IPS-15b (cell line): ENCODE data around the gene CYRIA.

Experiments
- H3K27me3 ChIP-seq: one replicate; pipeline ENCODE4 v1.6.1; 2013; ENCODE audit warnings: low read length; ENCODE audit not compliant: control insufficient read depth, insufficient read depth
- H3K36me3 ChIP-seq: one replicate; pipeline ENCODE4 v1.6.1; 2013; ENCODE audit warnings: low read length; ENCODE audit not compliant: control insufficient read depth, insufficient read depth
- H3K4me1 ChIP-seq: one replicate; pipeline ENCODE4 v1.6.1; 2013; ENCODE audit warnings: mild to moderate bottlenecking, low read length; ENCODE audit not compliant: control insufficient read depth, insufficient read depth
- H3K4me3 ChIP-seq: one replicate; pipeline ENCODE4 v1.5.1; 2013; ENCODE audit warnings: low read depth, low read length
- H3K9ac ChIP-seq: one replicate; pipeline ENCODE4 v1.6.1; 2013; ENCODE audit warnings: low read depth, mild to moderate bottlenecking, low read length
- H3K9me3 ChIP-seq: one replicate; pipeline ENCODE4 v1.6.1; 2013; ENCODE audit warnings: mild to moderate bottlenecking, low read length; ENCODE audit not compliant: control insufficient read depth, insufficient read depth

CYRIA gene

DNA sequence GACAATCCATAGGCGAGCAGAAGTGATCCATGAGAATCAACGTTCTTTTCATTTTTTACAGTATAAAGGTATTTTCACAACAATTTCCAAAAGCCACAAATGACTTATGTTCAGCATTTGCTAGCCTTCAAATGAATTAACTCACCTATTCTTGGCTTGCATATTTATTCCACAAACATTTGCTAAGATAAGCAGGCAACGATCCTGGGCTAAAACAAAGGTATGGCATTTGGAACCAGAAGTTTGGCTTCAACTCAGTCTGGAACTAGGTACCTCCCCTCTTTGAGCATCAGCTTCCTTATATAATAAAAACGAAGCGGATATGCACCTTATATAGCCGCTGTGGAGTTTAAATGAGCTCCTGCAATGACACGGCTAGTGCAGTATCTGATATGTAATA is 20.5 kb downstream of the CYRIA start:
- Histone ChIP-seq H3K4me1 (no peaks in the 10 kb centered on the region), H3K9me3 (no peaks in the 10 kb centered on the region), H3K36me3 (no peaks in the 10 kb centered on the region), H3K9ac (no peak overlapping the region), H3K4me3 (no peak overlapping the region), H3K27me3 (no peaks in the 10 kb centered on the region)

DNA sequence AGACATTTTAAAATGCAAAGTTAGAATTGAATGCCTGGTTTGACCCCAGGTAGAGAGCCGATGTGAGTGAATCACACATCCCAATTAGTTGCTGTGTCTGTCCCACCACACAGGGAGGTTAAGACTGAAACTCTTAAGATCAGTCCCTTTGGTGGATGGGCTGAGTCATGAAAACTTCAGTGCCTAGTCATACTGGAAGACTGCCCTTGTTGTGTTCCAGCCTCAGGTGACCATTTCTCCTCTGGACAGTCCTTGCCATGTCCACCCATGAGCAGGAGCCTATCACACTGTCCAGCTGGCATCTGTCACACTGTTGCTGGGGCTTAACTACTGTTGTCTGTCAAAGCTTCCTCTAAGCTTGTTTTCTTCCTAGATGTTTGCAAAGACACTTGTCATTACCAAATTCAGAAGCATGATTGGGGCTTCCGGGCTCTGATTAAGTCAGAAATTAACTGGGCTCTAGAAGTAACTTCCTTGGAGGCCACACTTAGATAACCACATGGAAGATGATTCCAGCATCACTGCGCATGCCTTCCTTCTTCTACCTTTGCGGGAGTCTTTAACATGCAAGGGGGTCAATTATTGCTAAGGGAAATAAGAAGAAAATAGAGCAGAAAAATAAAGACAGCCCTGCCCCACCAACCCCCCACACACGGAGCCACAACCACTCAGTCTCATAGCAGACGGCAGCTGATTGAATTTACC is 21.3 kb downstream of the CYRIA start:
- Histone ChIP-seq H3K36me3 (no peaks in the 10 kb centered on the region), H3K9ac (no peak overlapping the region), H3K4me1 (peaks cover 2% of the 10 kb centered on the region), H3K4me3 (no peak overlapping the region), H3K27me3 (no peaks in the 10 kb centered on the region), H3K9me3 (no peaks in the 10 kb centered on the region)

DNA sequence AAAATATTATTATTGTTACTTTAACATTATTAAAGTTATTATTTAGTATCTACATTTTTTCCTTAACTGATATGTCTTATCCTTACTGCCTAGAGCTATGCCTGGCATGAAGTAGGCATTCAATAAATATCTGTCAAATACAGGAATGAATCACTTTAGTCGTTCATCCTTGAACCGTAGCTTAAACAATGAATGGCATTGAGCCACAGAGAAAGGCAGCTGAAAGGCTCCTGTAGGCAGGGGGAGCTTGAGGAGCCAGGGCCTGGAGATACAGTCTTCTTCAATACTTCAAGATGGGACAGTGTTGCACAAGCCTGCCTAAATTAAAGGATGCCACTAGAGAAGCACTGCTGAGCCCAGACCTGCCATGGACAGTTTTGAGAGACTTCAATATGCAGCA is 22.5 kb downstream of the CYRIA start:
- H3K27me3 ChIP-seq: no peaks in the 10 kb centered on the region
- peaks cover 2% of the 10 kb centered on the region for H3K4me1 ChIP-seq
- H3K4me3 ChIP-seq: no peak overlapping the region
- no peak overlapping the region for H3K9ac ChIP-seq
- H3K9me3 ChIP-seq: no peaks in the 10 kb centered on the region
- H3K36me3 ChIP-seq: no peaks in the 10 kb centered on the region

DNA sequence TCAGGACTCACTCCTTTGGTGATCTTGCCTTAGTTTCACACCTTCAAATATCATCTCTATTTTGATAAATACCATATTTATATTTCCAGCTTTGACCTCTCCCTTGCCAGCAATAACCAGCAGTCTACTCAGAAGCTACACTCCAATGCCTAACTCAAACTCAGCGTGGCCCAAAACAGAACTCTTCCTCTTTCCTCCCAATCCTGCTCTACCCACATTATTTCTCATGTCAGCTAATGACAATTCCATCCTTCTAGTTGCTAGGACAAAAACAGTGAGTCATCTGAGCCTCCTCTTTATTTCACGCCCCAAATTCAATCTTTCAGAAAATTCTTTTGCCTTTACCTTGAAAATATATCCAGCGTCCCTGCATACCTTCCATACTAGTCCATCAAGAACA is 23.5 kb downstream of the CYRIA start:
- Histone ChIP-seq H3K9ac (no peak overlapping the region), H3K9me3 (no peaks in the 10 kb centered on the region), H3K36me3 (no peaks in the 10 kb centered on the region), H3K27me3 (no peaks in the 10 kb centered on the region), H3K4me1 (peaks cover 2% of the 10 kb centered on the region), H3K4me3 (no peak overlapping the region)

DNA sequence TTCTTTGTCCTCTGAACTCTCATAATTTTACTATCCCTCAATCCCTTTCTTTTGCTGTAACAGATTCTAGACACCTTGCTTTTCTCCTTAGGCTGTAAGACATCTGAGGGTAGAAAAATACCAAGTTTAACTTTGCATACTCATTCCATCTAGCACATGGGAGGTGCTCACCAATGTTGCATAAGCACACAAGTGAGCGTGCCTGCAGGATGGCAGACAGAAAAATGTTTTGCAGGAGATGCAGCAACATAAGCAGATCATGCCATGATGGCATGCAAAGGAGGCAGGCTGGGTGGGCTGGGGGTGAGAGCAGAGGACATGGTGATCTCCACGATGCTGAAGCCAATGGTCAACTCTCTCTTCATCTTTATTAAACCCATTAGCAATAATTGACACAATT is 24.1 kb downstream of the CYRIA start:
- Histone ChIP-seq H3K27me3 (no peaks in the 10 kb centered on the region), H3K4me1 (peaks cover 2% of the 10 kb centered on the region), H3K4me3 (no peak overlapping the region), H3K9ac (no peak overlapping the region), H3K9me3 (no peaks in the 10 kb centered on the region), H3K36me3 (no peaks in the 10 kb centered on the region)

DNA sequence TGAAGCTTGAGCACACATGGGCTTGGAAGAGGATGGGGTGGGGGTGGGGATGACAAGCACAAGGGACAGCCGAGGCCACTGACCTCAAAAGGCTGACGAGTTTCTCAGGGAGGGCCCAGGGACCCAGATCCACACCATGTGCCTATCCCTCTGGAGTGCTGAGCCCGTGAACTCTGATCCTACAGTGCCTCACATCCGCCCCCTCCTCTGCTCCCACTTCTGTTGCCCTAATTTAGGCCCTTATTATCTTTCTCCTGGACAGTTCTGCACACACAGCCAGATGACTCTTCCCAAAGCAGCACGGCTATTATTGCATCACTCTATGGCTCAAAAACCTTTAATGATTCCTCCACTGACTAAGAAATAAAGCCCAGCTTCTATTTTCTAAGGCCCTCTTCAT is 24.8 kb downstream of the CYRIA start:
- no peak overlapping the region for H3K9ac ChIP-seq
- H3K4me3 ChIP-seq: no peak overlapping the region
- no peaks in the 10 kb centered on the region for H3K36me3 ChIP-seq
- peaks cover 2% of the 10 kb centered on the region for H3K4me1 ChIP-seq
- no peaks in the 10 kb centered on the region for H3K27me3 ChIP-seq
- H3K9me3 ChIP-seq: no peaks in the 10 kb centered on the region

DNA sequence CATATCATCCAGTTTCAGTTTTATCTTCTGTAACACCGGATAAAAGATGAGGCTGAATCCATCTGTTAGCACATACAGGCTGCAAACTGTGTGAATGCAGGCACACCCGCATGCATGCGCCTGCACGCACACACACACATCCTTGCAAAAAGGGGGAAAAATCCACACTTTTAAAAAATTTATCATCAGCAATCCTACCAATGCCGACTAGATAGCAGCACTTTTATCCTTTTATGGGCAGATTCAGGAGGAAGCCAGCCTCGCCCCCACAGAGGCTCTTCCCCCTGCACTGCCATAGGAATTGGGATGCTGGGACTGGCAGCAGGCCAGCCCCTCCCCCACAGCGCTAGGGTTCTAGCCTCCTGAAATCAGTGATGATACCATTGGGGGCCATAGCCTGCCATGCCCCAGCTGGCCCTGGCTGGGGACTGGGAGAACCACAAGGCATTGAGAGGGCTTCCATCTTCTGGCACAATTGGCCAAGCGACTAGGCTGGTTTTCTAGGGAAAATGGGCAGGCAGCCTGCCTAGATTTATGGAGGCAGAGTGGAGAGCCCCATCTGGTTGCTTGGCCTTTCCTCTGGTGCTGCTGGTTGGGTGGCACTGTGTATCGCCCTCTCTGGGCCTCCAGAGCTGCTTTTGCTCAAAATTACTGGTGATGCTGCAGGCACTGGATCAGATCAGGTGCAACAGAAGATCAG is 25.5 kb downstream of the CYRIA start:
- no peak overlapping the region for H3K9ac ChIP-seq
- H3K36me3 ChIP-seq: no peaks in the 10 kb centered on the region
- no peak overlapping the region for H3K4me3 ChIP-seq
- no peaks in the 10 kb centered on the region for H3K27me3 ChIP-seq
- H3K9me3 ChIP-seq: no peaks in the 10 kb centered on the region
- peaks cover 2% of the 10 kb centered on the region for H3K4me1 ChIP-seq

DNA sequence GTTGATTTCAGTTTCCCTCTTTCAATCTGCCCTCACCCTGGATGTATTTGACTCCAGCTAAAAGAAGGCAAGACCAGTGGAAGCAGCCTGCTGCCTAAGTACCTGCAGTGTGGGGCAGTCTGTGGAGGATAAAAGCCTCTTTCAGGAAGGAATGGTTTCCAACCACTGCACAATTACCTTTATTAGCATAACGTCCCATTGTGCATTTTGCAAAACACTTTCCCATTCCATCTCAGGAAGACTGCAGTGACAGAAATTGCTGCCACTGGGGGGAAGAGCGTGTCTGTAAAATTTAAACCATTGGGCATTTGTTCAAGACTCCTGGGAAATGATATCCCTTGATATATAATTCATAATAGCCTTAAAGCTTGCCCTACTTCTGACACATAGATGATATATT is 26.2 kb downstream of the CYRIA start:
- Histone ChIP-seq H3K4me3 (no peak overlapping the region), H3K36me3 (no peaks in the 10 kb centered on the region), H3K4me1 (peaks cover 2% of the 10 kb centered on the region), H3K9ac (no peak overlapping the region), H3K27me3 (no peaks in the 10 kb centered on the region), H3K9me3 (no peaks in the 10 kb centered on the region)

DNA sequence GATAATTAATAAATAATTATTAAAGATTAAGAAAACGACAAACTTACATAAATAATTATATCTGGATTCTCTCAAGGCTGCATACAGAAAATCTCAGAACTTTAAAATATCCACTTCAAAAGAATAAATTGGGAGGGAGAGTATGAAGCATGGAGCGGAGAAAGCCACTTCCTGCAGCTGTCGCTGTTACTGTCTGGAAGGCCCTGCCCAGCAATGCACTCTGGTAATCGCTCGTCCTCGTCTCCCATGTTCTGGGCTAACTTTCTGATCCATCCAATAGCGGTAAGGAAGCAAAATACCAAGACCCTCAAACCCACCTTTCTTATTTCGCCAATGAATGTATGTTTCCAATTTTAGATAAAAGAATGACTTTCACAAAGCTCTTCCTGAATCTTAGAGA is 26.7 kb downstream of the CYRIA start:
- H3K36me3 ChIP-seq: no peaks in the 10 kb centered on the region
- H3K9me3 ChIP-seq: no peaks in the 10 kb centered on the region
- H3K27me3 ChIP-seq: no peaks in the 10 kb centered on the region
- H3K4me3 ChIP-seq: no peak overlapping the region
- peaks cover 2% of the 10 kb centered on the region for H3K4me1 ChIP-seq
- H3K9ac ChIP-seq: no peak overlapping the region

DNA sequence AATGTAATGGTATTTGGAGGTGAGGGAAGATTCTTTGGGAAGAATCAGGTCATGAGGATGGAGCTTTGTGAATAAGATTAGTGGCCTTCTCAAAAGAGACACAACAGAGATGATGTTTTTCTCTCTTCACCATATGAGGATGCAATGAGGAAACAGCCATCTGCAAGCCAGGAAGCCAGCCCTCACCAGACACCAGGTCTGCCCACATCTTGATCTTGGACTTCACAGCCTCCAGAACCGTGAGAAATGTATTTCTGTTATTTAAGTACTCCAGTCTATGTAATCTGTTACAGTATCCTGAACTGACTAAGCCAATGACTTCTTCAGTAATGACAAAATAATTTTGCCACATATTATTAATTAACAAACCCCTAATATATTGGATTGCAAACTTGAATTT is 28.3 kb downstream of the CYRIA start:
- Histone ChIP-seq H3K4me1 (peaks cover 7% of the 10 kb centered on the region), H3K9me3 (no peaks in the 10 kb centered on the region), H3K9ac (no peak overlapping the region), H3K27me3 (no peaks in the 10 kb centered on the region), H3K36me3 (no peaks in the 10 kb centered on the region), H3K4me3 (no peak overlapping the region)

DNA sequence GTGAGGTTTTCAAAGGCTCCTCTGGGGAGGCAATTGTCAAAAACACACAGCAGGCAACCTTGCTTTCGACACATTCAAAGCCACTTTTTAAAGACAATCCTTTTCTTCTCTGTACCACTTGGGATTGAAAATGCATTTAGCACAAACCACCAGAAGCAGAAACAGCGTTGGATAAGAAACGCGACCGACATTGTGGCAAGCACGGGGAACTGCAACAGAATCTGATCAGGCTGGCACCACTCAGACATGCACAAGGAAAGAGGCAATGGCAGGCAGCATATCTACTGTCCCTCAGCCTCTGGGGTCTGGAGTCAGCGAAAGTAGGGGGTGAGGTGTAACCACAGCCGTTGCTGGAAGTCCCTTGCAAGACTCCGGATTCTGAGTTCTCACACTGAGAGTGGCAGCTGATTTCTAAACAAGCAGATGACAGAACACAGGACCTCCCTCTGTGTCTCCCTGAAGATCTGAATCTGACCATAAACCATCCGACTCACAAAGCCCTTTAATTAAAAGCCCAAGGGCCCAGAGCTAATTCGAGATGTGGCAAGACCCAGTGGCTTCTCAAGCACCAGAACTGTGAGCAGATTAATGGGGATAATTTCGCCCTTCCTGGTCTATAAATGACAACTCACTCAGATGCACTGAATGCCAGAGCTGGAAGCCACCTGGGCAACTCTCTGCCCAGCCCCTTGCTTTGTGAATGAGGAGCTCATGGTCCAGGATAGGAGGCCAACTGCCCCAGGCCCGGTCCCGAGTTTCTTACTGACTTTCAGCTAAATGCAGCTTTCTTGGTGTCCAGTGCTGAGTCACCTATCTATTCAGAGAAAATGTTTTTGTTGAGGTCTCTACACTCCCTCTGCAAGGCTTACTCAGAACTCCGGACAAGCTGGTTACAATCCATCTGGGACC is 29.6 kb downstream of the CYRIA start:
- H3K9me3 ChIP-seq: no peaks in the 10 kb centered on the region
- H3K36me3 ChIP-seq: no peaks in the 10 kb centered on the region
- H3K27me3 ChIP-seq: no peaks in the 10 kb centered on the region
- no peak overlapping the region for H3K4me3 ChIP-seq
- peaks cover 7% of the 10 kb centered on the region for H3K4me1 ChIP-seq
- no peak overlapping the region for H3K9ac ChIP-seq
